ENCODE data around the gene ARHGAP11A.

- TF ChIP-seq CTCF (IDR thresholded peaks at IDR 0.05; ENCODE audit: borderline replicate concordance, extremely low read depth, low read length, poor library complexity, severe bottlenecking) (no peak), EZH2 (IDR thresholded peaks at IDR 0.05; ENCODE audit: borderline replicate concordance, low read depth, low read length, severe bottlenecking) (no peak)
These were observed 44.2 kb downstream of the ARHGAP11A start for GRCh38 chr15:32659340-32660155.

Data from DND-41 (cell line).